ENCODE measurements around the gene ALK.

DNA sequence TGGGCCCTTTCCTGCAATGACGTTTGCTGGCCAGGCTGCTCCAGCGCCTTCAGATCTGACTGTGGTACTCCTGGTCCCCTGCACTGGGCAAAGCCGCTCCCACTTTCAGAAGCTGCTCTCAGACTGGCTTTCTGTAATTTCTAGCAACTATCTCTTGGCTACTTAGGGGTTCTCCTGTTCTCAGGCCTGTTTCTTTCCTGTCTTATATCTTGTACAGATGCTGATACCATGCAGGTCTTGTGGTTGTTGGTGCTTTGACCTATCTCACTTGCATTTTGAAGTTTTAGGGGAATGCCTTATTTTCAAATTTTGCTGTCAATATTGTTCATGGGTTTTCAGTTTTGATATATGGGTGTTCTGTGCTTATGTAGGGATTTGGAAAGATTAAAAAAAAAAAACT is 660.4 kb downstream of the ALK start:
- TF ChIP-seq GATA2 (IDR thresholded peaks at IDR 0.05; ENCODE audit: low read depth, low read length) (no peak), GATA3 (IDR thresholded peaks at IDR 0.05; ENCODE audit: low read depth, low read length) (no peak)
